Measurements from ENCODE around the gene SEC62. TPM values are rescaled to one million over a fixed set of nuclear protein-coding genes. Genes with fewer than 3 reads are reported as not detected.

Gene SEC62
- total RNA-seq, 6 experiments from 2014 or later, result 124 to 153 (median 133) TPM

DNA sequence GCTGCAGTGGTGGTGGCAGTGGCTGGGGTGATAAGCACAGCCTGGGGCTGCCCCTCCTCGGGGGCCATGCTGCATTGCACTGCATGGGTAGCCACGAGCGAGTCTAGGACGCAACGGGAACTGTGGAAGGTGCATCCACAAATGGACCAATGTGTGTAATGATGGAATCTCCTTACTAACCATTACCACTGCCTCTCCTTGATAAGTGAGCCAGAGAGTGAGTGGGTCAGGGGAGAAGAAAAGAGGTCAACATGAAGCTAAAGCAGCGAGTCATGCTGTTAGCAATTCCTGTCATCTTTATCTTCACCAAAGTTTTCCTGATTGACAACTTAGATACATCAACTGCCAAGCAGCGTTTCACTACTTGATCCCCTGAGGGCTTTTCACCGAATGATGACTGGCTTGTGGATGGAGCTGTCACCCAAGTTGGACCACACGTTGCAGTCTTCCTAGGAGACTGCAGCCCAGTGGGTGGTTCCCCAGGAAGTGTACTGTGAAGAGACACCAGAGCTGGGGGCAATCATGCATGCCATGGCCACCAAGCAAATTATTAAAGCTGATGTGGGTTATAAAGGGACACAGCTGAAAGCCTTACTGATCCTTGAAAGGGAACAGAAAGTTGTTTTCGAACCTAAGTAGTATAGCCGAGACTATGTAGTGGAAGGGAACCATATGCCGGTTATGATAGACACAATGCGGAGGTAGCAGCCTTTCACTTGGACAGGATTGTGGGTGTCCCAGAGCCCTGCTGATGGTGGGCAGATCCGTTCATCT is 34.7 kb upstream of the SEC62 start:
- Mint-ChIP-seq H3K27ac (no peak overlapping the region), H3K27me3 (ENCODE audit: insufficient read depth) (peaks cover 17% of the 10 kb centered on the region), H3K9me3 (no peaks in the 10 kb centered on the region), H3K36me3 (ENCODE audit: low read depth) (no peaks in the 10 kb centered on the region), H3K4me1 (ENCODE audit: low read depth) (no peaks in the 10 kb centered on the region), H3K4me3 (no peak overlapping the region)
- TF ChIP-seq, protein P1, sequence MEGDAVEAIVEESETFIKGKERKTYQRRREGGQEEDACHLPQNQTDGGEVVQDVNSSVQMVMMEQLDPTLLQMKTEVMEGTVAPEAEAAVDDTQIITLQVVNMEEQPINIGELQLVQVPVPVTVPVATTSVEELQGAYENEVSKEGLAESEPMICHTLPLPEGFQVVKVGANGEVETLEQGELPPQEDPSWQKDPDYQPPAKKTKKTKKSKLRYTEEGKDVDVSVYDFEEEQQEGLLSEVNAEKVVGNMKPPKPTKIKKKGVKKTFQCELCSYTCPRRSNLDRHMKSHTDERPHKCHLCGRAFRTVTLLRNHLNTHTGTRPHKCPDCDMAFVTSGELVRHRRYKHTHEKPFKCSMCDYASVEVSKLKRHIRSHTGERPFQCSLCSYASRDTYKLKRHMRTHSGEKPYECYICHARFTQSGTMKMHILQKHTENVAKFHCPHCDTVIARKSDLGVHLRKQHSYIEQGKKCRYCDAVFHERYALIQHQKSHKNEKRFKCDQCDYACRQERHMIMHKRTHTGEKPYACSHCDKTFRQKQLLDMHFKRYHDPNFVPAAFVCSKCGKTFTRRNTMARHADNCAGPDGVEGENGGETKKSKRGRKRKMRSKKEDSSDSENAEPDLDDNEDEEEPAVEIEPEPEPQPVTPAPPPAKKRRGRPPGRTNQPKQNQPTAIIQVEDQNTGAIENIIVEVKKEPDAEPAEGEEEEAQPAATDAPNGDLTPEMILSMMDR (IDR thresholded peaks at IDR 0.05), result no peak
- no peak for DNase-seq

DNA sequence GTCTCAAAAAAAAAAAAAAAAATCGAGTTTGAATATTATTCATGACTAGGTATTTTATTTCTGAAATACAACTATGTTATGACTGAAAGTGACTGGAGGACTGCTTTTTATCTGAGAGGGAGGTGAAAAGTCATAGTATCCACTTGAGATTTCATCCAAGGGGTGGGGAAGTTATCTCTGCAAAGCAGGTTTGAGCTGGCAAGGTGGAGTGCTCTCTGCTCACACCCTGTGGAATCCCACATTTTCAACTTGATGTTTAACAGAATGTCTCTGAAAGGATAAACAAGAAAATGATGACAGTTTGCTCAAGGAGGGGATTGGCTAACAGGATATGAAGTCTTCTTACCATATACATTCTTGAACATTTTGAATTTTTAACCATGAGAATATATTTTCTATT is 27.3 kb upstream of the SEC62 start:
- Mint-ChIP-seq H3K27me3 (ENCODE audit: insufficient read depth) (peaks cover 15% of the 10 kb centered on the region), H3K36me3 (ENCODE audit: low read depth) (no peaks in the 10 kb centered on the region), H3K4me1 (ENCODE audit: low read depth) (no peaks in the 10 kb centered on the region), H3K9me3 (no peaks in the 10 kb centered on the region), H3K4me3 (no peak overlapping the region), H3K27ac (no peak overlapping the region)
- DNase-seq, result no peak
- TF ChIP-seq, protein P1 (IDR thresholded peaks at IDR 0.05), result no peak

DNA sequence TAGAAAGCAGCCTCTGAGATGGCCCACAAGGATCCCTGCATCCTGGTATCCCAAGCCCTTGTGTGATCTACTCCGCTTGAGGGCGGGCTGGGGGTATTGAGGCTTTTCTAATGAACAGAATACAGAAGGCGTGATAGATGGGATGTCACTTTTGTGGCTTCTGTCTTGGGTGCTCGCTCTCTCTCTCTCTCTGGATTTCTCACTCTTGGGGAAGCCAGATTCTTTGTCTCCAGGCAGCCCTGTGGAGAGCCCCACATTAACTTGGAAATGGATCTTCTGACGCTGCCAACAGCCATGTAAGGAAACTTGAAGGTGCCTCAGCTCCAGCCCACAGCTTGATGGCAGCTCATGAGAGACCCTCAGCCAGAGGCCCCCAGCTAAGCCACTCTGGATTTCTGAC is 26.9 kb upstream of the SEC62 start:
- Mint-ChIP-seq H3K4me3 (no peak overlapping the region), H3K27me3 (ENCODE audit: insufficient read depth) (peaks cover 13% of the 10 kb centered on the region), H3K4me1 (ENCODE audit: low read depth) (no peaks in the 10 kb centered on the region), H3K27ac (no peak overlapping the region), H3K9me3 (no peaks in the 10 kb centered on the region), H3K36me3 (ENCODE audit: low read depth) (no peaks in the 10 kb centered on the region)
- TF ChIP-seq, protein P1 (IDR thresholded peaks at IDR 0.05), result no peak
- no peak for DNase-seq

DNA sequence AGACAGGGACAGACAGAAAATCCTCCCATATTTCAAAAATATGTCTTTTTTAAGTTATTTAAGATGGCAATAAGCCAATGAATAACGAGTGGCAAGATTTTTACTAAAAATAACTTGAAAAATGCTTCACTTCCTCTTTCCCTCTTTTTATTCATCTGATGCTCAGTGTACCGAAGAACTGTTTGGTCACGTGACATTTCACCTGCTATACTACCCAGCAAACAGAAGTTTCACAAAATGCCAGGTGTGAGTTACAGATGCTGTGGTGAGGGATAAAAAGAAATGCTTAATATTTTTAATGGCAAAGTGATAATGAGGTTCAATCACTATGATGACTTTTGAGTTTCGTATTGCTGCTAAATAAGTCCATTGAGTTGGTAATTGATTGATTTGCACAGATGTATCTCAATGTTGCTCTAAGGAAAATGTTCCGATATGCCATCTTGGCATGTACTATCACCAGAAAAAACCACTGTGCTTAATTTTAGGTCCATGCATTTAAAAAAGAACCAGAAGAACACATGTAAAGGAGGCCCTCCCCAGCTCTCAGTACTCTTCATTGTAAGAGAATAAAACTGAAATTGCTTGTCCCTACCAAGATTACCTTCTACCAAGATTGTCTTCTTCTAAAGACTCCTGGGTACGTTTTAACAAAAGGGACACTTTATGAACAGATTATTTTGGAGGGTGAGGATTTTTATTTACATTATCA is 26.0 kb upstream of the SEC62 start:
- TF ChIP-seq, protein P1 (IDR thresholded peaks at IDR 0.05), result no peak
- Mint-ChIP-seq H3K36me3 (ENCODE audit: low read depth) (no peaks in the 10 kb centered on the region), H3K4me1 (ENCODE audit: low read depth) (no peaks in the 10 kb centered on the region), H3K9me3 (no peaks in the 10 kb centered on the region), H3K27me3 (ENCODE audit: insufficient read depth) (peaks cover 11% of the 10 kb centered on the region), H3K4me3 (no peak overlapping the region), H3K27ac (no peak overlapping the region)
- DNase-seq, result no peak

DNA sequence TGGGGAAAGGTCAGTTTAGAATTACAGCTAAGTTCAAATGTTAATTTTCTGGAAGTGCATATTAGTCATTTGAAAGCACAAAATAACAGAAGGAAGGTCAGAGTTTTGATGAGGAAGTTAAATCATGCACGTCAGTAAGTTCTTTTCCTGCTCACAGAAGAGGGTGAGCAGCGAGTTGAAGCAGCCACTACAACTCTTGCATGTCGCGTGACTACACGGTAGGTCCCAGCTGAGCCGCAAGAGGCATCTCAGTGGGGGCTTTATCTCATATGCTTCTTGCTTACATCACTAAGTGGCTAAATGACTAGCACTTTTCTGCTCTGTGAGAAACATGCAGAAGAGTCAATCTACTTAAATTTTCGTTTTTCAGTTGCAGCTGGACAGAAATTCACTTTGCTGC is 21.3 kb upstream of the SEC62 start:
- Mint-ChIP-seq H3K36me3 (ENCODE audit: low read depth) (no peaks in the 10 kb centered on the region), H3K27ac (no peak overlapping the region), H3K27me3 (ENCODE audit: insufficient read depth) (peaks cover 12% of the 10 kb centered on the region), H3K4me1 (ENCODE audit: low read depth) (no peaks in the 10 kb centered on the region), H3K9me3 (no peaks in the 10 kb centered on the region), H3K4me3 (no peak overlapping the region)
- TF ChIP-seq, protein P1 (IDR thresholded peaks at IDR 0.05), result no peak
- DNase-seq, result no peak

All from HFFc6 (cell line).